NCI-H1436 (cell line): ENCODE results near the gene TRAF3.
"Not testable (repeated sequence)": the region's sequence is repeated elsewhere in the genome, so short reads cannot be mapped to it uniquely, and the experiment has no call there.

Experiments
- DNase-seq: peaks from one replicate; lab custom pipeline; 2025; lab: John Stamatoyannopoulos, UW

Gene TRAF3

DNA sequence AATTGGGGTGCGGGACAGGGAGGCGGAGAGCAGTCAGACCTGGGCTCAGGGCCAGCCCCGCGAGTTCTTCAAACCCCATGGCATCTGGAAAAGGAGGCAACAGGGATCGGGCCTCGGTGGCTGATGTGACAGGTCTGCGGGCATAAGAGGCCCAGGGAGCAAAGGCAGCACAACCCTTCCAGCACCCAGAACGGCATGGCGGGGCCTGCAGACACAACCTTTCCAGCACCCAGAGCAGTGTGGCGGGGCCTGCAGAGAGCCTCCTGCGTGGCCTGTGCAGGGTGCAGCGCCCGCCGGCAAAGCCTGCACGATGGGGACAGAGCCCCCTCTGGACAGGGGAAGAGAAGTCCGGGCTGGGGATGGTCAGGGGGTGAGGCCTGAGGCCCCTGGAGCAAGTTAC is 26.2 kb upstream of the TRAF3 start:
- no peak for DNase-seq

DNA sequence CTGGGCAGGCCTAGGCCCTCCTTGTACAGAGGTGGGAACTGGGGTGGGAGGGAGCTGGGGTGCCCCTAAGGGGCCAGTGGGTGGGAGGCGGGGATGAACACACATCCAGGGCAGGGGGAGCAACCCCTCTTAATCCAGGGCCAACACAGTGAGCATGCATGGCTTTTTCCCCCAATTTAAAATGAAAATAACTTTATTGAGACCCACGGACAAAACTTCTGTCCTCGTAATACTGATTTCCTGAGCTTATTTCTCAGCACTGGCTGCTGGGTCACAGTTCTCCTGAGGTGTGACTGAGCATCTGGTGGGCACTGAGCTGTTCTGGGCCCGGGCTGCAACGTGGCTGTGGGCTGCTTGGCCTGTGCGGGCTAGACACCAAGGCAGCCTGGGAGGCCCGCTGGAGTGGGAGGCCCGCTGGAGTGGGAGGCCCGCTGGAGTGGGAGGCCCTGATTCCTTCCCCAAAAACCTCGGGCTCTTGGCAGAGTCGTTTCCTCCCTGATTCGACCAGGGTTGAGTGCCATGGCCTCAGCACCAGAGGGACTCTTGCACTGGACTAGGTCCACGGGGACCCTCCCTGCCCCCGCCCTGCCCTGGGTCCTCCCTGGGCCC is 24.9 kb upstream of the TRAF3 start:
- no peak for DNase-seq

DNA sequence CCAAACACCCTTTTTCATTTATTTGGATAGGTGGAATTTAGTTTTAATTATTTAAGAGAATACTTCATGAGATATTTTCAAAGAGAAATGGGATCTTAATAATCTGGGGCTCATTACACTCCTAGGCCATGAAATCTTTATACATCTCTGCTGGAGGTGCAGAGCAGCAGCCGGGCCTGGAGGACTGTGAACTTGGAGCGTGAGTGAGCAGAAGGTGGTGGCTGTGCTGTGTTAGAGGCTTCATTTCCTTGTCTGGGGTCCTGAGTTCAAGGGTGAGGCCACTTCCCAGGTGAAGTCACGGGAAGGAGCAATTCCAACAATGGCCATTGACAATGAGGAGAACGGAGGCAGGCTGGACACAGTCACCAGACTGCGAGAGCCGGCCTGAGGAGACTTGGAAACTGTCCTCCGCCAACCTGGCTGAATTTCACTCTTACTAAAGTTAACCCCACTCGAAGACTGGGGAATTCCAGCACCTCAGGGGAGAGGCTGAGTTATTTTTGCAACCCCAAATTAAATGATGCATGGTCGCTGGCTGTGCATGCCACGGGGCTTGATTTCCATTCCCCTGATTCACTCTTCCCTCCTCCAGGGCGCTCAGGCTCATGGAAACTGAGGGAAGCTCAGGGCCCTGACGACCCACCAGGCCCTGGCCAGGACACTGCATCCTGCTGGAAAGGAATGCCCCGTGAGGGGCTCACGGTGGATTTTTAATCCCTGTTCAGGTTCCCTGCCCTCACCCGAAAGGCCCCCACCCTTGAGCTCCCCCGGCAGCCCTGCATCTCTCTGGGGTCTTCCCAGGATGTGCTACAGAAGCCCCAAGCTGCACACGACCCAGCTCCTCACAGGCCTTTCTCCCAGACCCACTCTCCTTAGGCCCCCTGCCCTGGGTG is 22.6 kb upstream of the TRAF3 start:
- no peak for DNase-seq

DNA sequence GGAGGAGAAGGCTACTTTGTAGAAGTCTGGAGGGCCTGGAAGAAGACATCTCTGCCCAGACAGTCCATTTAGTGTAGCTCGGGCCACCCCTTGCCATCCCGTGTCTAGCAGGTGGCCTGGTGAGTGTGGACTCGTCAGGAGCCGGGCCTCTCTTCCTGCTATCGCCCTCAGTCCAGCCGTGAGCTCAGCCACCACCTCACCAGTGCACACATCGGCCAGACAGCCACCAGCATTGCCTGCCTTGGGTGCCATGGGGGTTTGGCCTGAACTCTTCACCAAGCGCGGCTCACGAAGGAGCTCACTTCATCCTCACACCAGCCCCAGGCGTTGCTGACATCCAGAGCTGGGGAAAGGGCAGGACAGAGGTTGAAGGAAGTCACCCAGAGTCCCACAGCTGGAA is 19.6 kb upstream of the TRAF3 start:
- no peak for DNase-seq

DNA sequence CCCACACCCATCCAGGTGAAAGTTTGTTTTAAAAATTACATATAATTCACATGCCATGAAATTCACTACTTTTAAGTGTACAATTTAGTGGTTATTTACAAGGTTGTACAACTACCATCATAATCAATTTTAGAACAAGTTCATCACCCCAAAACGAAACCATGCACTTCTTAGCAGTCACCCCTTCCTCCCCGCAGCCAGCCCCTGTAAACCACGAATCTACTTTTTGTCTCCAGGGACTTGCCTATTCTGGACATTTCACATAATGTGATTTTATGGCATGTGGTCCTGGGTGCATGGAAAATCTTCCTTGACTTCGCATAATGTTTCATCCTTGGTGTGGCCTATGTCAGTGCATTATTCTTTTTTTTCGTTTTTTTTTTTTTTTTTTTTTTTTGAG is 19.2 kb upstream of the TRAF3 start:
- no peak for DNase-seq

DNA sequence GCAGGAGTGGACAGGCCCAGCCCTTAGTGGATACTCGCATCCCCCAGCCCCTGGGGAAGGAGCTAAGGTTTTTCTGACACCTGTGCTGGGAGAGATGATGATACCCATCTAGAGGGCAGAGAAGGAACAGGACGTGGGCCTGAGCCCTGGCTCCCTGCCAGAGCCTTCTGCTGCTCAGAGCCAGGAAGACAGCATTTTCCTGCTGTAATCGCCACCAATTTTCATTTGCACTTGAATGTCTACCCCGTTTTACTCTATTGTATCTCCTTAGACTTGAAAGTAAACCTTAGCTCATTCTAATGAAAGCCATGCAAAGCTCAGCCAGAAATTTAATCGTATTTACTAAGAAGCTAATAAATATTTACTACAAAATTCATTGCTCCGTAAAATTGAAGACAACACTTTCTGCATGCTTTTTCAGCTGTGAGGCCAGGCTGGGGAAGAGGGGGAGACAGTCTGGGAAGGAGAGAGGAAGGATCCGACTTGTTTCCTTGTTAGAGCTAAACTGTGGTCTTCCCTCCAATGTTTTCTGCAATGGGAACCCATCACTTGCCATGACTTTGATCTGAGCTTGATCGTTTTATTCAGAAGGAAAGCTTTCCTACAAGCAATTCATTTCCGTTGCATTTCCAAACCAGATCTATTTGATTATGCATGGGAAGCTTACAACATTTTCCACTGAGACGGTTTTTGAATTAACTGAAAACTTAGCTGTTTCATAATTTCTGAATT is 17.6 kb upstream of the TRAF3 start:
- peak; percentile 25 for DNase-seq

DNA sequence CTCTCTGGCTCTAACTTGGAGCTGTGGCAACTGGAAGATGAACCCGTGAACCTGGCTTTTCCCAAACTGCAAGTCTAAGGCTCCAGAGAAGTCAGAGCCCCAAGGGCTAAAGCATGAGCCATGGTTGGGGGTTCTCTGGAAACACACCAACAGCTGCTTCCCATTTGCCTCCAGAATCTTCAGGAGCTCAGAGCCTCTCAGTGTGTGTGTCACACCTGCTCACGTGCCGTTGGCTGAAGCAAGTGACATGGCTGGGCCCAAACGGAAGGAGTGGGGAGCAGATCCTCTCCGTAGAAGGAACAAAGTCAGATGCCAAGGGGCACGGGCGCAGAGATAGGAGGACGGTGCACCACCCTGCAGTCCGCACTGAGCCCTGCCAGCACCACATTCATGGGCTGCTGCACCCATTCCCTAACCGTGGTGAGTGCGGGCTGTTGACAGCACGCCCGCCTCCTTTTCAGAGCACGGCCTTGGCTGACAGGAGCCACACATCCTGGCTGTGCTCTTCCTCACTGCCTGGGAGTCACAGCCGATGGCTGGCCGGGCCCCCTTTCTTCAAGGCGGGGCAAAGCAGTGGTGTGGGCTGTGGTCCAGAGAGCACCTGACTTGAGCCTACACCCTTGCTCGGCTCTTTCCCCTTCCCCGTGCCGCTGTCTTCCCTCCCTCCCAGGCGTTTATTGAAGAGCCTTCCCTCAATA is 16.6 kb upstream of the TRAF3 start:
- DNase-seq: no peak

DNA sequence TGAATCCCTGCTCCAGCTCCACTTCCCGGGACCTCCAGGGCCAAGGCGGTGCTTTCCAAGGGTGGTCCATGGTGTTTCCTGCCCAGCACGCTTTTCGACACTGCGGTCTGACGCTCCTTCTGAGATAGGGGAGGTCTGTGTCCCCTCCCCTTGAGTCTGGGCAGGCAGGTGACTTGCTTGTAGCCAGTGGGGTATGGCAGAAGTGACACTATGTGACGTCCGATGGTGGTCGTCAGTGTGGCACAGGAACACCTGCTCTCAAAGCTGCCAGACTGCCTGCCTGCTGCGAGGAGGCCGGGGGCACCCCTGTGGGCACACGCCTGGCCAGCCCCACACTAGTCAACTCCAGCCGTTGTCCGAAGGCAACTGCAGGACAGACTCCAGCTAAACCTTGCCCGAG is 16.0 kb upstream of the TRAF3 start:
- no peak for DNase-seq

DNA sequence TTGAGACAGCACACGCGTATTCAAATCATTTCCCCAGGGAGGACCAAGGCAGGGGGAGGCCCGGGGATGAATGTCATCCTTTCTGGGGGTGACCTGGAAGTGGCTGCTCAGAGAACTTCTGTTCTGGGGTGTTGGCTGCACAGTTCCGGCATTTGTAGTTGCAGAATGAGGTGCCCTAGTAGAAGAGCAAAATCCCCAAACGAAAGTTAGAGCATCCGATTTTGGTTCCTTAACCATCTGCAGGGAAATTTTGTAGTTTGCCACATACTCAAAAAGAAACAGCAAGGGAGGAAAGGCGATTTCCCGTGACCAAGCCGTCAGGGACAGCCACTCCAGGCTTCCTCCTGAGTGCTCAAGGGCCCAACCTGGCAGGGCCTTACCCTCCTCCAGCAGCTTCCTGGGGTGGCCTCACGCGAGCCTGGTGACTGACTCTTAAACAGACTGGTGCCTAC is 13.0 kb upstream of the TRAF3 start:
- DNase-seq: no peak

DNA sequence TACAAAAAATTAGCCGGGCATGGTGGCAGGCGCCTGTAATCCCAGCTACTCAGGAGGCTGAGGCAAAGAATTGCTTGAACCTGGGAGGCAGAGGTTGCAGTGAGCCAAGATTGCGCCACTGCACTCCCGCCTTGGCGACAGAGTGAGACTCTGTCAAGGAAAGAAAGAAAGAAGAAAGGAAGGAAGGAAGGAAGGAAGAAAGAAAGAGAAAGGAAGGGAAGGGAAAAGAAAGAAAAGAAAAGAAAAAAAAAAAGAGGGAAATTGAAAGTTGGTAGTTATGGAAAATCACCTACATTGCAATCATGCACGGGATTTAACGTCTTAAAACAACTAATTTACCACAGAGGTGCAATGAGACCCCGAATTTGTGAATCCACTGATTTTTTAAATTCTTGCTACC is 11.5 kb upstream of the TRAF3 start:
- not testable (repeated sequence) for DNase-seq

DNA sequence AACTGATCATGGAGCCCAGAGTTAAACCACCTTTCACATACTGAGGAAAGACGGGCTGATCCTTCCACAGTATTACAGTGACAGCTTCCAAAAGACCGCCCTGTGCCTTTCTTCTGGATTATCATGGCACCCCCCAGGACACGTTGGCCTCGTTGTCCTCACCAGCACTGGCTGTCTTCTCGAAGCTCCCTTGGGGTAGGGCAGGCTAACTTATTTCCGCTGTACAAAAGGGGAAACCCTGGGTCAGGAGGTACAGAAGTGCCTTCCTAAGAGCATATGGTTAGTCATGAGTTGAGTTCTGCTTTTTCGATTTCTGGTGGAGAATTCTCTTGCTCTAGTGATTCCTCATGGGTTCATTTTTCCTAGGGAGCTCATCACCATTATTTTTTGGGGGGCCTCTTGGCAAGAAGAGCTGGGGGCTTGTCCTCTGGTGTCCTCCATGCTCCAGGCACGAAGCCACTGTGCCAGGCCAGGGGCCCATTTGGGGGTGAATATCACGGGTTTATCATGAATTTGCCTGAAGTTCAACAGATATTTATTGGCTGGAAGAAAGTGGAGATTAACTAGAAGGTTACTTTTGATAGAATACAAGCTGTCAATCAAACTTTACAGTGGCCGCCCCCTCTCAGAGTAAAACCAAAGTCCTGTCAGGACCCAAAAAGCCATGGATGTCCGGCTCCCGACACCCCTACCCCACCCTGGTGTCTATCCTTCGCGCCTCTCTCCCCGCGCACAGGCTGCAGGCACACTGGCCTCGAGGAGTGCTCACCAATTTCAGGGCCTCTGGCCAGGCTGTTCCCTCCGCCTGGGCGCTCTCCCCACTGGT is 8.8 kb upstream of the TRAF3 start:
- no peak for DNase-seq

DNA sequence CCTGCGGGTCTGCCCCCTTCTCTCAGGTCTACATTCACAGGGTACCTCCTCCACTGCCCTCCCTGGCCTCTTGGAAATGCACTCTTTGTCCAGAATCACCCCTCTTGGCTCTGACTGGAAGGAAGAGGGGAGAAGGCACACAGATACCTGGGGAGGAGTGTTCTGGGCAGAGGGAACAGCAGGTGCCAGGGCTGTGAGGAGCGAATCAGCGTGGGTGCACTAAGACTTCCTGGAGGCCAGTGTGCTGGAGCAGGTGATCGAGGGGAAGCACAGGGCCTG is 8.3 kb upstream of the TRAF3 start:
- no peak for DNase-seq

DNA sequence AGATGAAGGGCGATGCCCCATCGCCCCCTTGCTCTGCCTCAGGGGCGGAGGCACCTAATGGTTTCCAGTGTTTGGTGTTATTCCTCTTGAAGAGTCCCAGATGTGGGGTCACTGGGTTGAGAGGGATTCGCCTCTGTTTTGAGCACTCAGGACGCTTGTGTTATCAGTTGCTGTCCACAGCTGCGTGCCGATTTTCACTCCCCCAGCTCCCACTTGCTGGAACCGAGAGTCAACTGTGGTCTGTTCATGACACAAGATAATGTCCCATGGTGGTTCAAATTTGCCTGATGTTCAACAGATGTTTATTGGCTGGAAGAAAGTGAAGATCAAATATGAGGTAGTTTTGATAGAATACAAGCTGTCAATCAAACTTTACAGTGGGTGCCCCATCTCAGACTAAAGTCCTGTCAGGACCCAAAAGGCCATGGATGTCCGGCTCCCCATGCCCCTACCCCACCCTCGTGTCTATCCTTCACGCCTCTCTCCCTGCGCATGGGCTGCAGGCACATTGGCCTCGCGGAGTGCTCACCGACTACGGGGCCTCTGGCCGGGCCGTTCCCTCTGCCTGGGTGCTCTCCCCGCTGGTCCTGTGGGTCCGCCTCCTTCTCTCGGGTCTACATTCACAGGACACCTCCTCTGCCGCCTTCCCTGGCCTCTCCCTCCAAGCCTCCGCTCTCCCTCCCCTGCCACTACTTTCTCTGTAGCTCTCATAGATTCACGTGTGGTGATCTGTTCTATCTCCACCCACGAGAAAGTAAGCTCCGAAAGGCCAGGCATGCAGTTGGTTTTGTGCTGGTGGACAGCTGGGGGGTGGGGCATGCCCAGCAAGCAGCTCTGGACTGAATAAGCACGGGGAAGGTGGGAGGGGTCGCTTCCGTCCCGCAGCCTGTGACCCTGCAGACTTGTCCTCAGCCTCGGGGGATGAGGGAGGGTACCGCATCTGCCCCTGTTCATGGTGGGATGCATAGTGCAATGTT is 6.8 kb upstream of the TRAF3 start:
- no peak for DNase-seq

DNA sequence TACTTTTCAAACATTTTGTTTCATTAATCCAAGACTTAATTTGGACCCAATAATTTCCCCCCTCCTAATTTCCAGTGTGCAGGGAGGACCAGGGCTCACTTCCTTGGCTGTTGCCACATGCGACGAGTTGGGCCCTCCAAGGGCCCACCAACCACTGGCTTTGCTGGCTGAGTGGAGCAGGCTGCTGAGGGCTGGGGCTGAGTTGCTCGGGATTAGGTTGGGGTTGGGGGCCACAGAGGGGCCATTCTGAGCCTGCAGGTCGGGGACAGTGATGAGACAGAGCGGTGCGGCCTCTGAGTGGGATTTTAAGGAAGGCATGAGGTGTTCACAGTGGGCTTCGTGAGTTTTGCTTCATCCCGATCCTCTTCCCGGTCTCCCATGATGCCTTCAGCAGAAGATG is 6.1 kb upstream of the TRAF3 start:
- DNase-seq: no peak

DNA sequence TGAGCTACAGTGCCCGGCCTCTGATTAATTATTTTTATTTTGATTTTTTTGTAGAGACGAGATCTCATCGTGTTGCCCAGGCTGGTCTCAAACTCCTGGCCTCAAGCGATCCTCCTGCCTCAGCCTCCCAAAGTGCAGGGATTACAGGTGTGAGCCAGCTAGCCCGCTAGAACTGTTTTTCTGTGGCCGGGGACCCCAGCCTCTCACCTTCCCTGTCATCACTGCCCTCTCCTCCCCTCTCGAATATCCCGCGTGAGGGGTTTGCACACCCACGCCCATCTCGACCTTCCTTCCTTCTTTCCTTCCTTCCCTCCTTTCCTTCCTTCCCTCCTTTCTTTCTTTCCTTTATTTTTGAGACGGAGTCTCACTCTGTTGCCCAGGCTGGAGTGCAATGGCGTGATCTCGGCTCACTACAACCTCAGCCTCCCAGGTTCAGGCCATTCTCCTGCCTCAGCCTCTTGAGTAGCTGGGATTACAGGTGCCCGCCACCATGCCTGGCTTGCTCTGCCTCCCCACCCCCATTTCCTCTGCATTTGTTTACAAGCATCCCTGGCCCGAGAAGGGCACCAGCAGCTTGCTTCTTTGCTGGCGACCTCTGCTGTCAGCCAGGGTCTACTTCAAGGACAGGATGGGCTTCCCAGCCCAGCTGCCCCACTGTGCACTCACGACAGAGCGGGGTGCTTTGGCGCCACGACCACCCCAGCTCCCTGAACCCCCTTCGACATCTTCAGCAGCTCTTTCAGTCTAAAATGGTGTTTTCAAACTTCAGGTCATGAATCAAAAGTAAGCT is 4.3 kb upstream of the TRAF3 start:
- DNase-seq: no peak

DNA sequence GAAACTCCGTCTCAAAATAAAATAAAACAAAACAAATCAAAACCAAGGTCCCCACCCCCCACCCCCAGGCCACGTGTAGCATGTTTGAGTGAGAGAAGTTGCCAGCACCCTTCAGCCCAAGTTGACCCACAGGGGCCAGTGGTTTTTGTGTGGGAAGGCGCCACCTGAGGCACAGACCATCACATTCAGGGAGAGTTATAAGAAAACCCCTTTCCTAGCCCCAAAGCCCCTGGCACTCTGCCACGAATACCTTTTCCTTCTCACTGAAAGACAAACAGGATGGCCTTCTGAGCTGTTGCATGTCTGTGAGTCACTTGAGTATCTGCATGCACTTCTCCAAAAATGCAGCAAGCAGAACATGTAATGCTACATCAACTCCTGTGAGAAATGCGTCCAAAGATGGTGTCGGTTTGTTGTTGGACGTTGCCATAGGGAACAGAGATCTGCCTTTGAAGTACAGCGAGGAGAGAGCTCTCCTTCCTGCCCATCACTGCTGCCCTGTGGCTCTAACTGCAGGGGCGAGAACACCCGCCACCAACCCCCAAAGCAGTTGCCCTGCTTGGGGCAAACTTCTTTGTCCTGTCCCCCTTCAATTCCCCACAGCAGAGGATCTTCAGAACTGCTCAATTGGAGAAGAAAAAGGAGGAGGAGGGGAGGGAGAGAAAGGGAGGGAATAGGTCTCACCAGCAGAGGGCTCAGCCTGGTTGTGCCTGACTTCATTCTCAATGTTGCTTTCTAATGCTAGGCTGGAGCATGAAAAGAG is 2.7 kb upstream of the TRAF3 start:
- DNase-seq: peak; percentile 50

DNA sequence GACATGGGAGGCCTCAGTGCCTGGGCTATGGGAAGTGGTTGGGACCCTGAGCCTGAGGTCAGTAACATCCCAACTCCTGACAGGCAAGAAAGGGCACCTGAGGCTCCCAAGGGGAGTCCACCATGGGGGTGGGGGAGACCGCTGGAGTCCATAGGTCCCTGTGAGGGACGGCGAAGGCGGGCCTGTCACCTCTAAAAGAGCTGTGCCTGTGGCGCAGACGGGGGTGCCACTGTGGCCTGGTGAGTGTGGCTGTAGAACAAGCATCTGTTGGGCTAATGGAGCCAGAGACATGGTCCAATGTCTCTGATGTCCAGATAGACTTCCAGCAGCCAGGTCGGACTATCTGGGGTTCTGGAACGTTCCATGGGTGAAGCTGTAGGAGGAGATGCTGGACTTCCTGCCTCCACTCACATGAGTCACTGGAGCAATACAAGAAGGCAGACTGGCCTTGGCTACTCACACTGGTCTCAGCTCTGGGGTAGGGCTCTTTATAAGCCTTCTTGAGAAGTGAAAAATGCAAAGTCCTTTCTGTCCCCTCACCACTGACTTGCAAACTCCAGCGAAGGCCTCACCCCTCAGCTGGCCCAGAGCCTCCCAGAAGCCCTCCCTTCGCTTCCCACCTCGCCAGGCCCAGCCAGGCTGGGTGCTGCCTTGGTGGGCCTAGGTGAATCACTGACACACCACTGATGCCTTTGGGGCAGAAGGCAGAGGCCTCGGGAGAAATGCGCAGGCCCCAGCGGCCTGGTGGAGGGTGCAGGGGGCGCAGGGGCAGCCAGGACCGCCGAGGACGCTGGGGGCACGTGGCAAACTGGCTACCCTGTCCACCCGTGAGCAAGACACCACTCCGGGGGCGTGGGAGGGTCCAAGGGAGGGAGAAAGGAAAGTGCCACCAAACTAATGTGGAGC is 1.1 kb upstream of the TRAF3 start:
- no peak for DNase-seq
